PC-3 (cell line): ENCODE results near the gene MACROD2. TPM values are rescaled to one million over a fixed set of nuclear protein-coding genes. Genes with fewer than 3 reads are reported as not detected.

Experiments
- ATAC-seq: fragments of 200-7000 bp; cut with Tn5 transposase; 2 replicates; pipeline ENCODE4 v1.9.1; 2020; ENCODE audit warnings: mild to moderate bottlenecking, moderate library complexity
- BruUV-seq: library from RNA; stranded (reverse); fragments of 400-500 nt; replicated peaks from 2 replicates; lab custom pipeline; 2021; lab: Mats Ljungman, UMichigan
- CTCF ChIA-PET: fragments of 300-600 bp; sonication (Branson Sonifier 250); formaldehyde crosslinking; loops from one replicate; lab custom pipeline; 2022; ENCODE audit warnings: antibody characterized with exemption; lab: Charles Lee
- POLR2A ChIA-PET: fragments of 300-600 bp; sonication (Branson Sonifier 250); formaldehyde crosslinking; loops from one replicate; lab custom pipeline; 2022; ENCODE audit warnings: antibody characterized with exemption; ENCODE audit not compliant: unreplicated experiment; lab: Charles Lee
- DNase-seq: peaks from one replicate; pipeline ENCODE4 v3.0.0-alpha.2; 2015
- H2AFZ ChIP-seq: fragments of 300-600 bp; sonication (generic); 2 replicates; pipeline ENCODE4 v1.6.0; 2016; ENCODE audit warnings: antibody characterized with exemption, low read length
- H3F3A ChIP-seq: fragments of 300-600 bp; sonication (generic); one replicate; pipeline ENCODE4 v1.6.0; 2017; ENCODE audit warnings: antibody characterized with exemption, low read length, control low read depth, mild to moderate bottlenecking; ENCODE audit not compliant: unreplicated experiment
- H3K27ac ChIP-seq: fragments of 300-600 bp; sonication (generic); 2 replicates; pipeline ENCODE4 v1.5.1; 2016; ENCODE audit warnings: mild to moderate bottlenecking, low read length
- H3K27me3 ChIP-seq: fragments of 300-600 bp; sonication (generic); 2 replicates; pipeline ENCODE4 v1.6.1; 2016; ENCODE audit warnings: low read length, mixed read lengths
- H3K36me3 ChIP-seq: fragments of 300-600 bp; sonication (generic); 2 replicates; pipeline ENCODE4 v1.6.1; 2016; ENCODE audit warnings: low read depth, mixed run types, low read length, mixed read lengths
- H3K4me1 ChIP-seq: fragments of 300-600 bp; sonication (generic); 2 replicates; pipeline ENCODE4 v1.5.1; 2016; ENCODE audit warnings: low read length; ENCODE audit not compliant: insufficient read depth
- H3K4me2 ChIP-seq: fragments of 300-600 bp; sonication (generic); 2 replicates; pipeline ENCODE4 v1.6.0; 2016; ENCODE audit warnings: low read length
- H3K4me3 ChIP-seq: fragments of 300-600 bp; sonication (generic); 2 replicates; pipeline ENCODE4 v1.5.1; 2016; ENCODE audit warnings: mild to moderate bottlenecking, low read length, mixed read lengths
- H3K79me2 ChIP-seq: fragments of 300-600 bp; sonication (generic); 2 replicates; pipeline ENCODE4 v1.6.1; 2017; ENCODE audit warnings: low read length, mixed read lengths
- H3K9ac ChIP-seq: fragments of 300-600 bp; sonication (generic); 2 replicates; pipeline ENCODE4 v1.6.0; 2016; ENCODE audit warnings: mild to moderate bottlenecking, low read length
- H3K9me2 ChIP-seq: fragments of 300-600 bp; sonication (generic); replicated peaks from 2 replicates; pipeline ENCODE4 v1.6.1; 2016; ENCODE audit warnings: mixed run types, low read length, mixed read lengths
- H3K9me3 ChIP-seq: fragments of 300-600 bp; sonication (generic); 2 replicates; pipeline ENCODE4 v1.6.1; 2016; ENCODE audit warnings: low read length, mixed read lengths
- H4K20me1 ChIP-seq: fragments of 300-600 bp; sonication (generic); 2 replicates; pipeline ENCODE4 v1.6.1; 2016; ENCODE audit warnings: low read length, mixed read lengths
- EZH2 ChIP-seq: fragments of 300-600 bp; sonication (generic); IDR thresholded peaks from one replicate; pipeline ENCODE4 v1.6.1; 2017; ENCODE audit warnings: antibody characterized with exemption, mild to moderate bottlenecking, low read length; ENCODE audit not compliant: unreplicated experiment
- EZH2phosphoT487 ChIP-seq: fragments of 300-600 bp; sonication (generic); IDR thresholded peaks from 2 replicates; pipeline ENCODE4 v1.6.1; 2018; ENCODE audit warnings: mild to moderate bottlenecking, antibody characterized with exemption, low read length, borderline replicate concordance
- intact Hi-C: fragments of 100-400 bp; cut with micrococcal nuclease; formaldehyde crosslinking; loops from 2 replicates; pipeline ENCODE4 v1.9.0; 2023
- total RNA-seq: library from RNA; depleted of rRNA; stranded (reverse); fragments of >200 nt; gene quantifications from 2 replicates; pipeline ENCODE4 v1.2.3, GENCODE V29; 2014
- TF ChIP-seq, protein P1 (sequence below): fragments of 300-600 bp; sonication (generic); conservative IDR thresholded peaks from 2 replicates; pipeline ENCODE4 v1.5.1; 2017; ENCODE audit warnings: antibody characterized with exemption, low read depth, mild to moderate bottlenecking, low read length

MACROD2 gene
- total RNA-seq, 1 experiment from 2014 or later: 3.1 TPM

GRCh38 chr20:14116037-14116436 lies 120.7 kb downstream of the MACROD2 start:
- ChIA-PET CTCF (no interaction called here), POLR2A (no interaction called here)
- TF ChIP-seq EZH2phosphoT487: no peak
- TF ChIP-seq, protein P1, sequence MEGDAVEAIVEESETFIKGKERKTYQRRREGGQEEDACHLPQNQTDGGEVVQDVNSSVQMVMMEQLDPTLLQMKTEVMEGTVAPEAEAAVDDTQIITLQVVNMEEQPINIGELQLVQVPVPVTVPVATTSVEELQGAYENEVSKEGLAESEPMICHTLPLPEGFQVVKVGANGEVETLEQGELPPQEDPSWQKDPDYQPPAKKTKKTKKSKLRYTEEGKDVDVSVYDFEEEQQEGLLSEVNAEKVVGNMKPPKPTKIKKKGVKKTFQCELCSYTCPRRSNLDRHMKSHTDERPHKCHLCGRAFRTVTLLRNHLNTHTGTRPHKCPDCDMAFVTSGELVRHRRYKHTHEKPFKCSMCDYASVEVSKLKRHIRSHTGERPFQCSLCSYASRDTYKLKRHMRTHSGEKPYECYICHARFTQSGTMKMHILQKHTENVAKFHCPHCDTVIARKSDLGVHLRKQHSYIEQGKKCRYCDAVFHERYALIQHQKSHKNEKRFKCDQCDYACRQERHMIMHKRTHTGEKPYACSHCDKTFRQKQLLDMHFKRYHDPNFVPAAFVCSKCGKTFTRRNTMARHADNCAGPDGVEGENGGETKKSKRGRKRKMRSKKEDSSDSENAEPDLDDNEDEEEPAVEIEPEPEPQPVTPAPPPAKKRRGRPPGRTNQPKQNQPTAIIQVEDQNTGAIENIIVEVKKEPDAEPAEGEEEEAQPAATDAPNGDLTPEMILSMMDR: no peak
- no peak for TF ChIP-seq EZH2
- H3K4me1 ChIP-seq: no peaks in the 10 kb centered on the region
- no peaks in the 10 kb centered on the region for H3F3A ChIP-seq
- no peaks in the 10 kb centered on the region for H3K9me3 ChIP-seq
- H3K36me3 ChIP-seq: no peaks in the 10 kb centered on the region
- H4K20me1 ChIP-seq: no peaks in the 10 kb centered on the region
- peaks cover 15% of the 10 kb centered on the region; the same call in 1 of the 2 replicates for H3K27me3 ChIP-seq
- no peak overlapping the region for H3K4me3 ChIP-seq
- no peaks in the 10 kb centered on the region for H3K9me2 ChIP-seq
- no peaks in the 10 kb centered on the region for H3K79me2 ChIP-seq
- no TSS peak for BruUV-seq
- intact Hi-C loops: no loop called here
- no peak overlapping the region for H2AFZ ChIP-seq
- no peak for DNase-seq
- no peak overlapping the region for H3K27ac ChIP-seq
- H3K9ac ChIP-seq: no peak overlapping the region
- H3K4me2 ChIP-seq: no peak overlapping the region
- no peak for ATAC-seq

- ChIA-PET POLR2A (no interaction called here), CTCF (no interaction called here)
- no peak overlapping the region for H3K4me3 ChIP-seq
- BruUV-seq: no TSS peak
- no peaks in the 10 kb centered on the region for H4K20me1 ChIP-seq
- H3K9me3 ChIP-seq: no peaks in the 10 kb centered on the region
- no peaks in the 10 kb centered on the region for H3K4me1 ChIP-seq
- no peak overlapping the region for H3K9ac ChIP-seq
- TF ChIP-seq, protein P1: no peak
- TF ChIP-seq EZH2 (no peak), EZH2phosphoT487 (no peak)
- H3K9me2 ChIP-seq: no peaks in the 10 kb centered on the region
- intact Hi-C loops: no loop called here
- ATAC-seq (peak; percentile 88), DNase-seq (peak; percentile 54)
- H2AFZ ChIP-seq: no peak overlapping the region
- H3K27me3 ChIP-seq: peaks cover 15% of the 10 kb centered on the region; the same call in 1 of the 2 replicates
- no peaks in the 10 kb centered on the region for H3K36me3 ChIP-seq
- H3K27ac ChIP-seq: no peak overlapping the region
- no peaks in the 10 kb centered on the region for H3F3A ChIP-seq
- H3K4me2 ChIP-seq: no peak overlapping the region
- no peaks in the 10 kb centered on the region for H3K79me2 ChIP-seq
Observed at GRCh38 chr20:14117768-14118167, 122.5 kb downstream of the MACROD2 start.

DNA sequence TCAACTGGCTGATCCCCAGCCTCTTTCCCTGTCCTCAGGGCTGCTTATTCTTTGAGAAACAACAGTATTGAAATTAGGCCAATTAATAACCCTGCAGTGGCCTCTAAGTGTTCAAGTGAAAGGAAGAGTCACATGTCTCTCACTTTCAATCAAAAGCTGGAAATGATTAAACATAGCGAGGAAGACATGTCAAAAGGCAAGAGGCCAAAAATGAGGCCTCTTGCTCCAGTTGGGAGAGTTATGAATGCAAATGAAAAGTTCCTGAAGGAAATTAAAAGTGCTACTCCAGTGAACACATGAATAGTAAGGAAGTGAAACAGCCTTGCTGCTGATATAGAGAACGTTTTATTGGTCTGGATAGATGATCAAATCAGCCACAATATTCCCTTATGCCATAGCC lies 131.5 kb downstream of the MACROD2 start:
- Histone ChIP-seq H3K9ac (no peak overlapping the region), H3F3A (no peaks in the 10 kb centered on the region), H3K4me3 (no peak overlapping the region), H3K36me3 (no peaks in the 10 kb centered on the region), H3K4me2 (no peak overlapping the region), H3K27me3 (no peaks in the 10 kb centered on the region), H3K9me2 (no peaks in the 10 kb centered on the region), H3K9me3 (no peaks in the 10 kb centered on the region), H3K79me2 (no peaks in the 10 kb centered on the region), H2AFZ (no peak overlapping the region), H3K4me1 (no peaks in the 10 kb centered on the region), H4K20me1 (no peaks in the 10 kb centered on the region), H3K27ac (no peak overlapping the region)
- ChIA-PET POLR2A (no interaction called here), CTCF (no interaction called here)
- TF ChIP-seq, protein P1: no peak
- TF ChIP-seq EZH2: no peak
- TF ChIP-seq EZH2phosphoT487: no peak
- ATAC-seq: no peak
- BruUV-seq: no TSS peak
- DNase-seq: no peak
- intact Hi-C loops: no loop called here
